ENCODE results near the gene TNRC18. TPM values are rescaled to one million over a fixed set of nuclear protein-coding genes. Genes with fewer than 3 reads are reported as not detected.

The TNRC18 gene
- total RNA-seq, 2 experiments from 2014 or later: 39.4 to 48.6 TPM

DNA sequence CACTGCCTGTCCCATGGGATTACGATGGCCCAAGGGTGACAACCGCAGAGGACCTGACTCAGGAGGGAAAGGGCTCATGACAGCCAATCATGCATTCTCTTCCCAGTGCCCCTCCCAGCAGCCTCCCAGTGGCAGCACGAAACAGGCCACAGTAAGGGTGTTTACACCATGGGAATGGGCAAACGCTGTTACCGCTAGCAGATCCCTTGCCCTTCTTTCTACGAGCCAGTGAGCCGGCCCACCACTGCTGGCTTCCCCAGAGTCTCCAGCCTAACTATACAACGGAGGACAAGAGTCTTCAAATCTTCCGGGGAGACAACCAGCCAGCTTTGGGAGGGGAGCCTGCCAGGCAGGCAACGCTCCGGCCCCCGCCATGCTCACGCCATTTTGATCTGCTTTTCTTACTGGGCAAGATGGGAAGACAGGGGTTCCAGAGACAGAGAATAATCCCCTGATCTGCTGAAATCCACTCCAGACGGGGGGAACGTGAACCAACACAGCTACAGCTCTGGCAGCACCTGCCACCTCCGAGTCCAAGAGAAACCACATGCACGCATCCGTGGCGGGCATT lies 71.1 kb downstream of the TNRC18 start:
- DNase-seq: no peak
- Mint-ChIP-seq H3K36me3 (ENCODE audit: low read depth) (peaks cover 39% of the 10 kb centered on the region), H3K27me3 (no peaks in the 10 kb centered on the region), H3K9me3 (ENCODE audit: low read depth) (no peaks in the 10 kb centered on the region), H3K27ac (no peak overlapping the region), H3K4me1 (peaks cover 8% of the 10 kb centered on the region), H3K4me3 (no peak overlapping the region)
- CTCF ChIA-PET: interaction anchor here (1.7 kb wide), 1 partner anchor 13 kb away, joined by 6 read pairs; no protein-coding TSS in a partner anchor
- intact Hi-C loops (cut with DNase I, micrococcal nuclease): no loop called here
- ATAC-seq: no peak
- POLR2A ChIA-PET: no interaction called here

GRCh38 chr7:5351507-5352265 lies 71.9 kb downstream of the TNRC18 start:
- H3K9me3 Mint-ChIP-seq (ENCODE audit: low read depth): no peaks in the 10 kb centered on the region
- ChIA-PET CTCF (interaction anchor here (0.6 kb wide), 1 partner anchor 357 kb away, joined by 3 read pairs; no protein-coding TSS in a partner anchor), POLR2A (no interaction called here)
- ATAC-seq: no peak
- H3K27me3 Mint-ChIP-seq: no peaks in the 10 kb centered on the region
- no peak for DNase-seq
- intact Hi-C loops (cut with DNase I, micrococcal nuclease): no loop called here
- no peak overlapping the region for H3K27ac Mint-ChIP-seq
- H3K4me1 Mint-ChIP-seq: peaks cover 8% of the 10 kb centered on the region
- H3K36me3 Mint-ChIP-seq (ENCODE audit: low read depth): peaks cover 35% of the 10 kb centered on the region
- no peak overlapping the region for H3K4me3 Mint-ChIP-seq

DNA sequence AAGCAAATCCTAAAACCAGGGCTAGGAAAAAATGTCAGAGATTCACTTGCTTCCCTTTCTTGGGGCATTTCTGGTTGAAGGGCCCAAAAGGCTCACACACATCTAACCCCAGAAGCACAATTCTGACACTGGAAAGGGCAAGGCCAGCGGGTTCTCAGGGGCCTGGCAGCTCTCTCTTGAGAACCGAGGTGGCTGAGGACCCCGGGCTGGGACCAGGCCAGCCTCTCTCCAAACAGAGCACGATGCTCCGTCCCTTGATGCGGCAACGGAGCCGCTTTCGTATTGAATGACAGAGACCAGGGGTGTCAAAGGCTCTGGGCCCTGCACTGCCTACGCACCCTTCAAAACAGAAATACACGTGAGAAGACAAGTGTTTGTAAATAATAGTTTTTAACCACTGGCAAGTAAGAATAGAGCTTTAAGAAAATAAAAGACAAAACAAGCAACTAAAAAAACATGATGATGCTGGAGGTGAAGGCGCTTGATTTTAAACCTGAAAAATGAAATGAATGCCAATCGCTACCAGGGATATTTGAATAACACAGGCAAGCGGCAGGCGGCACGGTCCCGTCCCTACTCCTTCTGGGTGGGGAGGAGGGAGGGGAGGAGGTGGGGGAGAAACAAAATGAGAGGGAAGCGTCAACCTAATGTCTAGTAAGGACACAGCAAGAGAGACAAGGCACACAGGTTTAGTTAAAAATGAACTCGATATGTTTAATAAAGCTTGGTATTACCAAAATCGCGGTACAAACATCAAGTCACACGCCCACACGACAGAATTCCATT lies 72.8 kb downstream of the TNRC18 start:
- ATAC-seq (no peak), DNase-seq (no peak)
- Mint-ChIP-seq H3K27ac (no peak overlapping the region), H3K9me3 (ENCODE audit: low read depth) (no peaks in the 10 kb centered on the region), H3K36me3 (ENCODE audit: low read depth) (peaks cover 32% of the 10 kb centered on the region), H3K4me1 (peaks cover 8% of the 10 kb centered on the region), H3K27me3 (no peaks in the 10 kb centered on the region), H3K4me3 (no peak overlapping the region)
- ChIA-PET POLR2A (no interaction called here), CTCF (interaction anchor here (0.6 kb wide), 1 partner anchor 358 kb away, joined by 3 read pairs; no protein-coding TSS in a partner anchor)
- intact Hi-C loops (cut with DNase I, micrococcal nuclease): no loop called here

GRCh38 chr7:5350174-5350463 lies 73.5 kb downstream of the TNRC18 start:
- ATAC-seq (no peak), DNase-seq (no peak)
- ChIA-PET CTCF (no interaction called here), POLR2A (no interaction called here)
- H3K4me3 Mint-ChIP-seq: no peak overlapping the region
- H3K36me3 Mint-ChIP-seq (ENCODE audit: low read depth): peaks cover 36% of the 10 kb centered on the region
- intact Hi-C loops (cut with DNase I, micrococcal nuclease): no loop called here
- no peaks in the 10 kb centered on the region for H3K9me3 Mint-ChIP-seq (ENCODE audit: low read depth)
- H3K4me1 Mint-ChIP-seq: peaks cover 8% of the 10 kb centered on the region
- no peak overlapping the region for H3K27ac Mint-ChIP-seq
- H3K27me3 Mint-ChIP-seq: no peaks in the 10 kb centered on the region

DNA sequence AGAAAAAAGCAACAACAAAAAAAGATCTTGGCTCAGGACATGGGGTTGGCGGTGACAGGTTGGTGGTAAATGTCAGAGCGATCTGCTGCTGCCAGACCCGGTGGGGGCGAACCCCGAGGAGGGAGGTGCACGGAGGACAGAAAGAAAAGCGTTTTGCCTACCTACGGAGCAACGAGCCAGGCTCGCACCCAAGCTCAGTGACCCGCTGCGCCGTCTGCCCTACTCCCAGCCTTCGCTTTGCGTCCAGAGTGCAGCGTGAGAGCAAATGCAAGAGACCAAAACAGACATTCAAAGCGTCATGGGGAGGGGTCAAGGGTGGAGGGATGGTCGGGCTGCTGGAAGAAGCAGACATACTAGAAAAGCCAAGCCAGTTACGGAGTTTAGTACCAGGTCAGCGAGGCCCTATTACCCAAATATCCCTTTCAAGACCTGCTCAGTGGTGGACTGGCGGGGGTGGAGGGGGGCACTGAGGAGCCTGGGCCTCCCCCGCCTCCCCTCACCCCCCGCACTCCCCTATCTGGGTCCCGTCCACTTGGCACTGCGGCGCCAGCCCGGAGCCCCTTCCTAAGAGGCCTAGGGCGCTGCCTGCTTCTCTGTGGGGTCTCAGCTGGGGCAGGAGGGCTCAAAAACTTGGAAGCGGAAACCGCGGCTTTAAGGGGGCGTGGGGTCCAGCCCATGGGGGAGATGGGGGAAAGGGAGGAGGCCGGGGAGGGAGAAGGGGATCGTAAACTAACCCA lies 74.0 kb downstream of the TNRC18 start:
- DNase-seq (no peak), ATAC-seq (no peak)
- Mint-ChIP-seq H3K4me1 (peaks cover 5% of the 10 kb centered on the region), H3K4me3 (no peak overlapping the region), H3K36me3 (ENCODE audit: low read depth) (peaks cover 39% of the 10 kb centered on the region), H3K27me3 (no peaks in the 10 kb centered on the region), H3K9me3 (ENCODE audit: low read depth) (no peaks in the 10 kb centered on the region), H3K27ac (no peak overlapping the region)
- intact Hi-C loops (cut with DNase I, micrococcal nuclease): no loop called here
- ChIA-PET CTCF (no interaction called here), POLR2A (no interaction called here)

- CTCF ChIA-PET: no interaction called here
- Mint-ChIP-seq H3K4me3 (no peak overlapping the region), H3K36me3 (ENCODE audit: low read depth) (peaks cover 40% of the 10 kb centered on the region), H3K4me1 (no peaks in the 10 kb centered on the region), H3K9me3 (ENCODE audit: low read depth) (peaks cover 3% of the 10 kb centered on the region), H3K27me3 (no peaks in the 10 kb centered on the region), H3K27ac (no peak overlapping the region)
- DNase-seq (no peak), ATAC-seq (no peak)
- intact Hi-C loops (cut with DNase I, micrococcal nuclease): no loop called here
- POLR2A ChIA-PET: no interaction called here
Measured at GRCh38 chr7:5349005-5349380, 74.6 kb downstream of the TNRC18 start.

DNA sequence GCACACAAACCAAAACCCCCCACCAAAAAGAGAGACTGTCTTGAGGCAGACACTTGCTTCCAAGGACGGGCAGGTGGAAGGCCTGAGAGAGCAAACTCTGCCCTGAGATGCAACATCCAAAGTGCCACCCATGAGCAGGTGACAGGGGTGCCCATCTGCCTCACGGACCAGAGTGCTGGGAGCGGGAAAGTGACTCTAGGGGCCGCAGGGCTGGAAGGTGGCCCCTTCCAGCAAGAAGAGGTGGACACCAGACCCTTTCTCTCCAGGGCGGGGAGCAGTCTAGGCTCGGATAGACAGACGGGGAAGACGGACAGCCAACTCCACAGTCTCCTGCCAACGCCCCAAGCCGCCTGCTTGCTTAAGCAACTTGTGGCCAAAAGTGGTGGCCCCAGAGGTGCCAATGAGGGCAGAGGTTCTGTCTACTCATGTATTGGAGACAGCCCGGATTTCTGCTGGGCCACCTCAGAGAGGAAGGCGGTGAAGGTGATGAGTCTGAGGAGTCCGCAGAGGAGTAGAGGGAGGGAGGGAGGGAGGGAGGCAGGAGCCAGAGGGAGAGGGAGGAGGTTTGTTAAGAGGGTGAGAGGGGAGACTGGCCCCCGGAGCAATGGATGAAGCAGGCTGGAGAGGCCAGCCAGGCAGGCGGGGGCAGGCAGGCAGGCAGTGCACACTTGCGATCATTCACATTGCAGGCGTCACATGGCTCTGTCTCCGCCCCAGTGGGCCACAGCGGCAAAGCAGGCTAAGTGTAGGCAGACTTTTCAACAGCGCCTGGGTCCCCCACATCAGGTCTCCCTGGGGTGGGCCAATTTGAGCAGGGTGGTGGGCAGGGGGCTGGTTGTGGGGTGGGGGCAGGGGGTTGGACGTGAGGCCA lies 75.3 kb downstream of the TNRC18 start:
- ChIA-PET POLR2A (no interaction called here), CTCF (no interaction called here)
- ATAC-seq (no peak), DNase-seq (no peak)
- H3K27ac Mint-ChIP-seq: no peak overlapping the region
- H3K36me3 Mint-ChIP-seq (ENCODE audit: low read depth): peaks cover 42% of the 10 kb centered on the region
- no peak overlapping the region for H3K4me3 Mint-ChIP-seq
- intact Hi-C loops (cut with DNase I, micrococcal nuclease): no loop called here
- peaks cover 8% of the 10 kb centered on the region for H3K9me3 Mint-ChIP-seq (ENCODE audit: low read depth)
- no peaks in the 10 kb centered on the region for H3K27me3 Mint-ChIP-seq
- H3K4me1 Mint-ChIP-seq: no peaks in the 10 kb centered on the region

DNA sequence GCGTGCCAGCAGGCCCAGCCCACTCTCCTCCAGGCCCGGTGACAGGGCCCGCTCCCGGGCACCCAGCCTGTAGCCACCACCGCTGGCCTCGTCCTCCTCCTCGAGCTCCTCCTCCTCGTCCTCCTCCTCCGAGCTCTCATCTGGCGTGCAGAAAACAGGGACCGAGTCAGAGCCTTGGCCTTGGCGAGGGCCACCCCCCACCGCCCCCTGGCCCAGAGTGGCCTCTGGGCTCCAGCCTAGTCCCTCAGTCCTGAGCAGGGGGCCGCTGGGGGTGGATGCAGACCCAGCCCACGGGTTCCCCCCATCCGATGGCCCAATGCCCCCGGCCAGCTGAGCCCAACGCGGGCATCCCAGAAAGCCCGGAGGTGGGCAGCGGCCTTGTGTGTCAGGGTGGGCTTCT lies 78.0 kb downstream of the TNRC18 start:
- POLR2A ChIA-PET: no interaction called here
- Mint-ChIP-seq H3K27ac (no peak overlapping the region), H3K9me3 (ENCODE audit: low read depth) (peaks cover 13% of the 10 kb centered on the region), H3K27me3 (no peaks in the 10 kb centered on the region), H3K36me3 (ENCODE audit: low read depth) (peaks cover 47% of the 10 kb centered on the region), H3K4me1 (no peaks in the 10 kb centered on the region), H3K4me3 (no peak overlapping the region)
- no peak for DNase-seq
- intact Hi-C loops (cut with DNase I, micrococcal nuclease): no loop called here
- CTCF ChIA-PET: no interaction called here
- ATAC-seq: no peak

GRCh38 chr7:5345171-5345570 lies 78.5 kb downstream of the TNRC18 start:
- peaks cover 13% of the 10 kb centered on the region for H3K9me3 Mint-ChIP-seq (ENCODE audit: low read depth)
- POLR2A ChIA-PET: no interaction called here
- CTCF ChIA-PET: no interaction called here
- H3K4me3 Mint-ChIP-seq: no peak overlapping the region
- no peak overlapping the region for H3K27ac Mint-ChIP-seq
- H3K36me3 Mint-ChIP-seq (ENCODE audit: low read depth): peaks cover 52% of the 10 kb centered on the region
- no peak for DNase-seq
- H3K27me3 Mint-ChIP-seq: no peaks in the 10 kb centered on the region
- intact Hi-C loops (cut with DNase I, micrococcal nuclease): no loop called here
- peaks cover 2% of the 10 kb centered on the region for H3K4me1 Mint-ChIP-seq
- no peak for ATAC-seq

- DNase-seq: no peak
- Mint-ChIP-seq H3K4me3 (no peak overlapping the region), H3K36me3 (ENCODE audit: low read depth) (peaks cover 57% of the 10 kb centered on the region), H3K4me1 (peaks cover 6% of the 10 kb centered on the region), H3K27ac (no peak overlapping the region), H3K27me3 (no peaks in the 10 kb centered on the region), H3K9me3 (ENCODE audit: low read depth) (peaks cover 13% of the 10 kb centered on the region)
- CTCF ChIA-PET: no interaction called here
- no peak for ATAC-seq
- POLR2A ChIA-PET: no interaction called here
- intact Hi-C loops (cut with DNase I, micrococcal nuclease): no loop called here
Measured at GRCh38 chr7:5344342-5344741, 79.3 kb downstream of the TNRC18 start.

- no peak for DNase-seq
- Mint-ChIP-seq H3K27me3 (no peaks in the 10 kb centered on the region), H3K36me3 (ENCODE audit: low read depth) (peaks cover 60% of the 10 kb centered on the region), H3K4me3 (no peak overlapping the region), H3K27ac (no peak overlapping the region), H3K4me1 (peaks cover 6% of the 10 kb centered on the region), H3K9me3 (ENCODE audit: low read depth) (peaks cover 13% of the 10 kb centered on the region)
- ATAC-seq: no peak
- ChIA-PET POLR2A (no interaction called here), CTCF (no interaction called here)
- intact Hi-C loops (cut with DNase I, micrococcal nuclease): no loop called here
Measured at GRCh38 chr7:5343884-5344283, 79.8 kb downstream of the TNRC18 start.

Data from activated CD4-positive, alpha-beta T cell treated with anti-CD3 and anti-CD28 coated beads for 36 hours (primary cell).